NCI-H748 (cell line): ENCODE data around the gene MXRA8.

ENCODE experiments used
- DNase-seq: peaks from one replicate; lab custom pipeline; 2025; ENCODE audit not compliant: unreplicated experiment; lab: John Stamatoyannopoulos, UW

Gene MXRA8

GRCh38 chr1:1336931-1337792, 21.2 kb downstream of the MXRA8 start:
- no peak for DNase-seq

GRCh38 chr1:1336446-1336845, 21.9 kb downstream of the MXRA8 start:
- no peak for DNase-seq

GRCh38 chr1:1335792-1336248, 22.5 kb downstream of the MXRA8 start:
- no peak for DNase-seq

GRCh38 chr1:1335283-1335682, 23.1 kb downstream of the MXRA8 start:
- no peak for DNase-seq

- DNase-seq, result no peak
Measured at GRCh38 chr1:1334835-1335234, 23.5 kb downstream of the MXRA8 start.

GRCh38 chr1:1333551-1334241, 24.7 kb downstream of the MXRA8 start:
- DNase-seq, result no peak

- peak; percentile 8 for DNase-seq
Measured at GRCh38 chr1:1332774-1333480, 25.4 kb downstream of the MXRA8 start.

GRCh38 chr1:1332031-1332755, 26.2 kb downstream of the MXRA8 start:
- no peak for DNase-seq

GRCh38 chr1:1331068-1331965, 27.0 kb downstream of the MXRA8 start, which contains the start of gene TAS1R3:
Gene TAS1R3 (plus strand): TSS chr1:1331280. CDS start chr1:1331346, 66 bp downstream.
- peak; percentile 23 for DNase-seq

GRCh38 chr1:1330366-1331067, 27.8 kb downstream of the MXRA8 start:
- DNase-seq, result no peak

GRCh38 chr1:1329304-1330210, 28.8 kb downstream of the MXRA8 start:
- no peak for DNase-seq

- DNase-seq, result no peak
Measured at GRCh38 chr1:1328254-1328653, 30.1 kb downstream of the MXRA8 start.

GRCh38 chr1:1327291-1327690, 31.1 kb downstream of the MXRA8 start:
- DNase-seq, result no peak

GRCh38 chr1:1326075-1326605, 32.2 kb downstream of the MXRA8 start:
- DNase-seq, result no peak

- DNase-seq, result no peak
Measured at GRCh38 chr1:1325288-1326074, 32.9 kb downstream of the MXRA8 start.

- DNase-seq, result peak; percentile 87
Measured at GRCh38 chr1:1324524-1325287, 33.6 kb downstream of the MXRA8 start, which contains the start of the genes CPTP and INTS11. Gene CPTP (plus strand): TSS chr1:1324802. CDS start chr1:1326911, 2,109 bp downstream. Gene INTS11 (minus strand): TSS chr1:1324660. CDS start chr1:1324608, 52 bp downstream.
